PC-9 (cell line): ENCODE data around the gene CFAP53.

Experiments
- CTCF ChIP-seq: fragments of 200-600 bp; sonication (generic); conservative IDR thresholded peaks from 2 replicates; pipeline ENCODE4 v1.6.1; 2017; ENCODE audit warnings: mixed run types, antibody characterized with exemption, mild to moderate bottlenecking, moderate library complexity
- EZH2 ChIP-seq: fragments of 200-600 bp; sonication (generic); IDR thresholded peaks from 2 replicates; pipeline ENCODE4 v1.8.0; 2017; ENCODE audit warnings: antibody characterized with exemption, low read depth

GRCh38 chr18:50299626-50300388 lies 33.5 kb upstream of the CFAP53 start:
- TF ChIP-seq EZH2 (no peak), CTCF (no peak)
